Keratinocyte (primary cell): ENCODE measurements around the gene PCDHA11.
"Not testable (repeated sequence)": the region's sequence is repeated elsewhere in the genome, so short reads cannot be mapped to it uniquely, and the experiment has no call there.

Experiments
- CTCF ChIP-seq, 3 experiments: IDR thresholded peaks in 1 of 3; conservative IDR thresholded peaks in 1 of 3; optimal IDR thresholded peaks in 1 of 3; 2 replicates in 2 of 3; 3 replicates in 1 of 3; pipeline versions ENCODE3 to v1.5.1; 2011; ENCODE audit warnings: low read length in 3 of 3, mild to moderate bottlenecking in 3 of 3, moderate library complexity in 2 of 3, control low read depth in 1 of 3, inconsistent platforms in 1 of 3; ENCODE audit not compliant: insufficient read depth in 2 of 3; ENCODE audit errors: extremely low read depth in 1 of 3
- EZH2 ChIP-seq: IDR thresholded peaks from one replicate; pipeline ENCODE4 v1.6.1; 2012; ENCODE audit warnings: inconsistent platforms, mild to moderate bottlenecking, low read length, moderate library complexity

- not testable (repeated sequence) for TF ChIP-seq CTCF (optimal IDR thresholded peaks at IDR 0.05 in 1 of 3, IDR thresholded peaks at IDR 0.05 in 1 of 3, conservative IDR thresholded peaks at IDR 0.05 in 1 of 3; ENCODE audit: extremely low read depth in 1 of 3, insufficient read depth in 2 of 3, low read length in 3 of 3); EZH2
These were observed 20.3 kb upstream of the PCDHA11 start, which contains the start of gene PCDHA9 for GRCh38 chr5:140848139-140849102.
